ENCODE measurements around the gene PTCD3. TPM values are rescaled to one million over a fixed set of nuclear protein-coding genes. Genes with fewer than 3 reads are reported as not detected.

Gene PTCD3
- total RNA-seq, 1 experiment from 2014 or later = 93.9 TPM

DNA sequence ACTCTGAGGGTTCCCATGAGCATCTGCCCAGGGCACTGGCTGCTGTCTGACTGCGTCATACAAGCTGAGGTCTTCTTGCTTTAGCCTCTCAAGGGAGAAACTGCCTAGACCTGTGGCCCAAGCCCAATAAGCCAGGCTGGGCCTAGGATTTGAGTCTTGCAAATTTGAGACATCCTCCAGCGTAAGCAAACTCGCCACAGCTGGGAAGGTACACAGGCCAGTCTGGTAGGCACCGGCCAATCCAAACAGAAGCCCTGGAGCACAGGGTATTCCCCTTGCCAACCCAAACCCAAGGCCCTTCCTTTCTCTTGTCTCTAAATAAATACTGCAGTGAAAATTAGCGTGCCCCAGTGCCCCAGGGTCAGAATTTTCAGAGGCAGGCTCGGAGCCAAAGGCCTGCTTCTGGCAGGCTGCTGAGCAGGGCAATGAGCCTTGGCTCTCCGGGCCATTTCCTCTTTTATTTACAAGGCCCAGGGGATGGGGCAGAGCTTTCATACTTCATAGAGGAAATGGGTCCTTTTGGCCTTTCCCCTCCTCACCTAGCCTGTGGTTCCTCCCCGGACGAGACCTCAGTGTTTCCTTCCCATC is 33.7 kb upstream of the PTCD3 start:
- no peaks in the 10 kb centered on the region for H3K9me3 ChIP-seq (ENCODE audit: control insufficient read depth, insufficient read depth, low read depth, low read length)
- no peak overlapping the region for H3K27ac ChIP-seq (ENCODE audit: low read length)
- peaks cover 34% of the 10 kb centered on the region for H3K36me3 ChIP-seq (ENCODE audit: control insufficient read depth, insufficient read depth, low read length)
- ChIA-PET CTCF (no interaction called here), POLR2A (interaction anchor here (0.5 kb wide), 1 partner anchor 142 kb away, joined by 6 read pairs; no protein-coding TSS in a partner anchor)
- TF ChIP-seq POLR2AphosphoS5 (IDR thresholded peaks at IDR 0.05; ENCODE audit: low read depth, low read length) = no peak
- intact Hi-C loops (cut with micrococcal nuclease; ENCODE audit: unreplicated experiment) = no loop called here
- H3K4me3 ChIP-seq (ENCODE audit: low read depth in 2 of 2, low read length in 2 of 2) = no peak overlapping the region
- DNase-seq (ENCODE audit: low read depth, low spot score) = no peak
- BruUV-seq (replicated peaks) = no TSS peak
- no peaks in the 10 kb centered on the region for H3K4me1 ChIP-seq (ENCODE audit: control insufficient read depth, insufficient read depth, low read length)
- no peaks in the 10 kb centered on the region for H3K27me3 ChIP-seq (ENCODE audit: control insufficient read depth, insufficient read depth, low read length)
- in situ Hi-C loops (cut with HindIII; ENCODE audit: low pct_unique_long_range_greater_than_20kb, low sequenced_read_pairs) = no loop called here
- ATAC-seq = peak; percentile 56; the same call in 1 of the 2 replicates

DNA sequence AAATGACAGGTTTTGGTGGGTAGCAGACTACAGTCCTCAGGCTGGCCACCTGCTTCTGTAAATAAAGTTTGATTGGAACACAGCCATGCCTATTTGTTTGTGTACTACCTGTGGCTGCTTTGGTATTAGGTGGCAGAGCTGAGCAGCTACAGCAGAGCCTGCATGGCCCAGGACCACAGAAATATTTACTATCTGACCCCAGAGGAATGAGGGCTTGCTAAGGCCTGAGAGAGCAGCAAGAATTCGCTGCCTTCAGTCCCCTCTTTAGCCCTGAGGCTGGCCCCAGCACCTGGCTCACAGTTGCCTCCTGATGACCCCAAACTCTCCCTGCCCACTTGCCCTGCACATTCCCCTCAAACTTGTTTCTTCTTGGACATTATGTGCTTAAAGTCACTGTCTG is 32.8 kb upstream of the PTCD3 start:
- intact Hi-C loops (cut with micrococcal nuclease; ENCODE audit: unreplicated experiment) (no loop called here), in situ Hi-C loops (cut with HindIII; ENCODE audit: low pct_unique_long_range_greater_than_20kb, low sequenced_read_pairs) (no loop called here)
- POLR2A ChIA-PET = no interaction called here
- no peaks in the 10 kb centered on the region for H3K27me3 ChIP-seq (ENCODE audit: control insufficient read depth, insufficient read depth, low read length)
- H3K4me1 ChIP-seq (ENCODE audit: control insufficient read depth, insufficient read depth, low read length) = no peaks in the 10 kb centered on the region
- no TSS peak for BruUV-seq (replicated peaks)
- TF ChIP-seq, protein P1, sequence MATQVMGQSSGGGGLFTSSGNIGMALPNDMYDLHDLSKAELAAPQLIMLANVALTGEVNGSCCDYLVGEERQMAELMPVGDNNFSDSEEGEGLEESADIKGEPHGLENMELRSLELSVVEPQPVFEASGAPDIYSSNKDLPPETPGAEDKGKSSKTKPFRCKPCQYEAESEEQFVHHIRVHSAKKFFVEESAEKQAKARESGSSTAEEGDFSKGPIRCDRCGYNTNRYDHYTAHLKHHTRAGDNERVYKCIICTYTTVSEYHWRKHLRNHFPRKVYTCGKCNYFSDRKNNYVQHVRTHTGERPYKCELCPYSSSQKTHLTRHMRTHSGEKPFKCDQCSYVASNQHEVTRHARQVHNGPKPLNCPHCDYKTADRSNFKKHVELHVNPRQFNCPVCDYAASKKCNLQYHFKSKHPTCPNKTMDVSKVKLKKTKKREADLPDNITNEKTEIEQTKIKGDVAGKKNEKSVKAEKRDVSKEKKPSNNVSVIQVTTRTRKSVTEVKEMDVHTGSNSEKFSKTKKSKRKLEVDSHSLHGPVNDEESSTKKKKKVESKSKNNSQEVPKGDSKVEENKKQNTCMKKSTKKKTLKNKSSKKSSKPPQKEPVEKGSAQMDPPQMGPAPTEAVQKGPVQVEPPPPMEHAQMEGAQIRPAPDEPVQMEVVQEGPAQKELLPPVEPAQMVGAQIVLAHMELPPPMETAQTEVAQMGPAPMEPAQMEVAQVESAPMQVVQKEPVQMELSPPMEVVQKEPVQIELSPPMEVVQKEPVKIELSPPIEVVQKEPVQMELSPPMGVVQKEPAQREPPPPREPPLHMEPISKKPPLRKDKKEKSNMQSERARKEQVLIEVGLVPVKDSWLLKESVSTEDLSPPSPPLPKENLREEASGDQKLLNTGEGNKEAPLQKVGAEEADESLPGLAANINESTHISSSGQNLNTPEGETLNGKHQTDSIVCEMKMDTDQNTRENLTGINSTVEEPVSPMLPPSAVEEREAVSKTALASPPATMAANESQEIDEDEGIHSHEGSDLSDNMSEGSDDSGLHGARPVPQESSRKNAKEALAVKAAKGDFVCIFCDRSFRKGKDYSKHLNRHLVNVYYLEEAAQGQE (IDR thresholded peaks at IDR 0.05; ENCODE audit: insufficient read depth in 1 of 2, low read depth in 2 of 2, low read length in 1 of 2) = no peak
- TF ChIP-seq TCF7L2 (IDR thresholded peaks at IDR 0.05; ENCODE audit: low read depth, low read length) (no peak), POLR2AphosphoS5 (IDR thresholded peaks at IDR 0.05; ENCODE audit: low read depth, low read length) (no peak), SIN3A (IDR thresholded peaks at IDR 0.05; ENCODE audit: borderline replicate concordance, insufficient read depth, low read depth, low read length) (no peak)
- TF ChIP-seq, protein P2, sequence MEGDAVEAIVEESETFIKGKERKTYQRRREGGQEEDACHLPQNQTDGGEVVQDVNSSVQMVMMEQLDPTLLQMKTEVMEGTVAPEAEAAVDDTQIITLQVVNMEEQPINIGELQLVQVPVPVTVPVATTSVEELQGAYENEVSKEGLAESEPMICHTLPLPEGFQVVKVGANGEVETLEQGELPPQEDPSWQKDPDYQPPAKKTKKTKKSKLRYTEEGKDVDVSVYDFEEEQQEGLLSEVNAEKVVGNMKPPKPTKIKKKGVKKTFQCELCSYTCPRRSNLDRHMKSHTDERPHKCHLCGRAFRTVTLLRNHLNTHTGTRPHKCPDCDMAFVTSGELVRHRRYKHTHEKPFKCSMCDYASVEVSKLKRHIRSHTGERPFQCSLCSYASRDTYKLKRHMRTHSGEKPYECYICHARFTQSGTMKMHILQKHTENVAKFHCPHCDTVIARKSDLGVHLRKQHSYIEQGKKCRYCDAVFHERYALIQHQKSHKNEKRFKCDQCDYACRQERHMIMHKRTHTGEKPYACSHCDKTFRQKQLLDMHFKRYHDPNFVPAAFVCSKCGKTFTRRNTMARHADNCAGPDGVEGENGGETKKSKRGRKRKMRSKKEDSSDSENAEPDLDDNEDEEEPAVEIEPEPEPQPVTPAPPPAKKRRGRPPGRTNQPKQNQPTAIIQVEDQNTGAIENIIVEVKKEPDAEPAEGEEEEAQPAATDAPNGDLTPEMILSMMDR (IDR thresholded peaks at IDR 0.05) = no peak
- H3K27ac ChIP-seq (ENCODE audit: low read length) = no peak overlapping the region
- H3K4me3 ChIP-seq (ENCODE audit: low read depth in 2 of 2, low read length in 2 of 2) = no peak overlapping the region
- H3K9me3 ChIP-seq (ENCODE audit: control insufficient read depth, insufficient read depth, low read depth, low read length) = no peaks in the 10 kb centered on the region
- peaks cover 34% of the 10 kb centered on the region for H3K36me3 ChIP-seq (ENCODE audit: control insufficient read depth, insufficient read depth, low read length)
- DNase-seq (ENCODE audit: low read depth, low spot score) (no peak), ATAC-seq (no peak)
- CTCF ChIA-PET = no interaction called here

DNA sequence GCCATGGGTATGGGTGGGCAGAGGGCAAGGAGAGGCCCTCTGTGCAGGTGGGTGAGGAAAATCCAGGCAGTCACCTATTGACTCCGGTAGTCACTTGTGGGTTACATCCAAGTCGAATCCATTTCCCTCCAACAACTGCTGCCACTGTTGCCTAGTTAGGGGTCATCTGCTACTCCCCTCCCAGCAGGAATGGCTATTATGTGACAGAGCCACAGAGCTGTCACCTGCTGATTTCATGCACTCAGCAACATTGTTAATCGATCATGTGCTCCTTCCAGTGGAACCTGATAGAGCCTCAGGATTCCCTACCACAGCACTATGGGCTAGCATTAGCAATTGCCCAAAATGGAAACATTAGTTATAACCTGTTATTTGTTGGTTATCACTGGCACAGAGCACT is 31.8 kb upstream of the PTCD3 start:
- Histone ChIP-seq H3K9me3 (ENCODE audit: control insufficient read depth, insufficient read depth, low read depth, low read length) (no peaks in the 10 kb centered on the region), H3K4me3 (ENCODE audit: low read depth in 2 of 2, low read length in 2 of 2) (no peak overlapping the region), H3K27me3 (ENCODE audit: control insufficient read depth, insufficient read depth, low read length) (no peaks in the 10 kb centered on the region), H3K27ac (ENCODE audit: low read length) (no peak overlapping the region), H3K36me3 (ENCODE audit: control insufficient read depth, insufficient read depth, low read length) (peaks cover 30% of the 10 kb centered on the region), H3K4me1 (ENCODE audit: control insufficient read depth, insufficient read depth, low read length) (no peaks in the 10 kb centered on the region)
- ChIA-PET CTCF (no interaction called here), POLR2A (no interaction called here)
- intact Hi-C loops (cut with micrococcal nuclease; ENCODE audit: unreplicated experiment) (no loop called here), in situ Hi-C loops (cut with HindIII; ENCODE audit: low pct_unique_long_range_greater_than_20kb, low sequenced_read_pairs) (no loop called here)
- no peak for DNase-seq (ENCODE audit: low read depth, low spot score)
- no peak for ATAC-seq
- no TSS peak for BruUV-seq (replicated peaks)
- TF ChIP-seq, protein P2 (IDR thresholded peaks at IDR 0.05) = no peak
- TF ChIP-seq TCF7L2 (IDR thresholded peaks at IDR 0.05; ENCODE audit: low read depth, low read length) (no peak), POLR2AphosphoS5 (IDR thresholded peaks at IDR 0.05; ENCODE audit: low read depth, low read length) (no peak; the same call in 1 of the 2 replicates), SIN3A (IDR thresholded peaks at IDR 0.05; ENCODE audit: borderline replicate concordance, insufficient read depth, low read depth, low read length) (no peak)
- TF ChIP-seq, protein P1 (IDR thresholded peaks at IDR 0.05; ENCODE audit: insufficient read depth in 1 of 2, low read depth in 2 of 2, low read length in 1 of 2) = no peak
